H1 (cell line): ENCODE measurements around the gene GCSAM. TPM values are rescaled to one million over a fixed set of nuclear protein-coding genes. Genes with fewer than 3 reads are reported as not detected.

Source experiments
- CTCF ChIA-PET: fragments of 300-600 bp; sonication (Branson Sonifier 250); formaldehyde crosslinking; loops from one replicate; lab custom pipeline; 2021; ENCODE audit not compliant: partially characterized antibody; lab: Charles Lee
- POLR2A ChIA-PET: fragments of 300-600 bp; sonication (Branson Sonifier 250); formaldehyde crosslinking; loops from one replicate; lab custom pipeline; 2021; ENCODE audit warnings: inconsistent platforms; ENCODE audit not compliant: partially characterized antibody; lab: Charles Lee
- DNase-seq, 2 experiments: peaks; one replicate each; pipeline versions ENCODE4 v3.0.0 to v3.0.0-alpha.2; 2010 to 2022; ENCODE audit warnings: low spot score in 2 of 2, low read depth in 1 of 2, mixed read lengths in 1 of 2
- FAIRE-seq: peaks from 2 replicates; lab custom pipeline; 2011; peaks lifted over from hg19 to GRCh38; lab: Jason Lieb, UNC
- H2AFZ ChIP-seq: 2 replicates; pipeline ENCODE4 v1.8.1; 2012; ENCODE audit warnings: low read length, inconsistent platforms
- H2AK5ac ChIP-seq: 2 replicates; pipeline ENCODE4 v1.6.1; 2013; ENCODE audit warnings: low read depth, low read length
- H2BK120ac ChIP-seq: replicated peaks from 2 replicates; pipeline ENCODE3; 2013; ENCODE audit warnings: low read depth, low read length, inconsistent platforms
- H2BK12ac ChIP-seq: 2 replicates; pipeline ENCODE4 v1.6.1; 2013; ENCODE audit warnings: low read depth, low read length
- H2BK15ac ChIP-seq: 2 replicates; pipeline ENCODE4 v1.6.1; 2013; ENCODE audit warnings: low read length
- H2BK20ac ChIP-seq: 2 replicates; pipeline ENCODE4 v1.6.1; 2013; ENCODE audit warnings: low read length
- H2BK5ac ChIP-seq: 2 replicates; pipeline ENCODE4 v1.6.1; 2013; ENCODE audit warnings: low read depth, low read length
- H3K14ac ChIP-seq: 2 replicates; pipeline ENCODE4 v1.6.1; 2013; ENCODE audit warnings: inconsistent platforms; ENCODE audit not compliant: insufficient read length
- H3K18ac ChIP-seq: 2 replicates; pipeline ENCODE4 v1.6.1; 2013; ENCODE audit warnings: low read length; ENCODE audit errors: extremely low read depth
- H3K23ac ChIP-seq: 2 replicates; pipeline ENCODE4 v1.6.1; 2013; ENCODE audit warnings: inconsistent platforms; ENCODE audit not compliant: insufficient read length
- H3K23me2 ChIP-seq: 2 replicates; pipeline ENCODE4 v1.6.1; 2013; ENCODE audit warnings: low read depth, low read length
- H3K27ac ChIP-seq: 2 replicates; pipeline ENCODE4 v1.6.1; 2011; ENCODE audit warnings: low read depth, low read length, inconsistent platforms
- H3K27me3 ChIP-seq, 4 experiments: replicated peaks in 1 of 4; 1 replicate in 1 of 4; 2 replicates in 3 of 4; pipeline versions ENCODE4 v1.6.1 to v1.8.1; 2011 to 2013; ENCODE audit warnings: low read length in 3 of 4, mild to moderate bottlenecking in 3 of 4, inconsistent platforms in 2 of 4, mixed read lengths in 2 of 4, moderate library complexity in 1 of 4; ENCODE audit not compliant: control insufficient read depth in 3 of 4, insufficient read depth in 3 of 4; ENCODE audit errors: extremely low read depth in 1 of 4
- H3K36me3 ChIP-seq, 4 experiments: 2 replicates each; pipeline versions ENCODE4 v1.6.1 to v1.8.1; 2011 to 2013; ENCODE audit warnings: mild to moderate bottlenecking in 4 of 4, low read length in 3 of 4, moderate library complexity in 2 of 4, control low read depth in 1 of 4, inconsistent platforms in 1 of 4; ENCODE audit not compliant: insufficient read depth in 4 of 4, control insufficient read depth in 2 of 4
- H3K4ac ChIP-seq: replicated peaks from 2 replicates; pipeline ENCODE3; 2013; ENCODE audit warnings: low read length, low read depth, mixed read lengths, inconsistent platforms; ENCODE audit not compliant: insufficient read length
- H3K4me1 ChIP-seq, 4 experiments: replicated peaks in 1 of 4; 1 replicate in 1 of 4; 2 replicates in 3 of 4; pipeline versions ENCODE4 v1.6.1 to v1.8.1; 2011 to 2013; ENCODE audit warnings: low read length in 3 of 4, inconsistent platforms in 2 of 4, mixed read lengths in 1 of 4; ENCODE audit not compliant: insufficient read depth in 4 of 4, control insufficient read depth in 3 of 4
- H3K4me2 ChIP-seq, 2 experiments: 2 replicates each; pipeline versions ENCODE4 v1.6.1 to v1.8.1; 2011 to 2013; ENCODE audit warnings: low read depth in 2 of 2, low read length in 2 of 2, control low read depth in 1 of 2, inconsistent platforms in 1 of 2, mild to moderate bottlenecking in 1 of 2; ENCODE audit not compliant: insufficient read depth in 1 of 2
- H3K4me3 ChIP-seq, 4 experiments: fragments of 200-600, 300-600 bp in 1 of 4; sonication (generic), shearing (Covaris generic), sonication (Bioruptor Twin) in 1 of 4; 2 replicates each; pipeline versions ENCODE4 v1.5.1 to v1.8.1; 2011 to 2016; ENCODE audit warnings: low read length in 4 of 4, low read depth in 3 of 4, control low read depth in 2 of 4, inconsistent platforms in 2 of 4, mild to moderate bottlenecking in 2 of 4, mixed read lengths in 1 of 4, moderate library complexity in 1 of 4; ENCODE audit not compliant: insufficient read depth in 2 of 4; ENCODE audit errors: extremely low read depth in 1 of 4
- H3K56ac ChIP-seq: replicated peaks from 2 replicates; pipeline ENCODE3; 2013; ENCODE audit warnings: low read depth, mild to moderate bottlenecking, mixed read lengths, low read length, inconsistent platforms; ENCODE audit not compliant: insufficient read length
- H3K79me1 ChIP-seq: 2 replicates; pipeline ENCODE4 v1.6.1; 2013; ENCODE audit warnings: low read depth, low read length, control low read depth
- H3K79me2 ChIP-seq, 2 experiments: 2 replicates each; pipeline versions ENCODE4 v1.6.1 to v1.8.1; 2012 to 2013; ENCODE audit warnings: low read length in 2 of 2, mild to moderate bottlenecking in 2 of 2, inconsistent platforms in 1 of 2; ENCODE audit not compliant: insufficient read depth in 2 of 2, control insufficient read depth in 1 of 2
- H3K9ac ChIP-seq, 4 experiments: replicated peaks in 1 of 4; 1 replicate in 1 of 4; 2 replicates in 3 of 4; pipeline versions ENCODE4 v1.6.1 to v1.8.1; 2011 to 2013; ENCODE audit warnings: low read depth in 3 of 4, low read length in 3 of 4, control low read depth in 2 of 4, mild to moderate bottlenecking in 2 of 4, moderate library complexity in 2 of 4, inconsistent platforms in 1 of 4; ENCODE audit errors: extremely low read depth in 1 of 4
- H3K9me3 ChIP-seq, 2 experiments: 2 replicates each; pipeline versions ENCODE4 v1.6.1 to v1.8.1; 2012 to 2013; ENCODE audit warnings: mild to moderate bottlenecking in 2 of 2, moderate library complexity in 2 of 2, control low read depth in 1 of 2, inconsistent platforms in 1 of 2, low read depth in 1 of 2, low read length in 1 of 2, mixed read lengths in 1 of 2; ENCODE audit not compliant: insufficient read depth in 2 of 2
- H4K20me1 ChIP-seq, 2 experiments: replicated peaks in 1 of 2; 2 replicates each; pipeline versions ENCODE3 to v1.8.1; 2011 to 2013; ENCODE audit warnings: inconsistent platforms in 2 of 2, low read length in 2 of 2, mild to moderate bottlenecking in 1 of 2; ENCODE audit not compliant: insufficient read depth in 2 of 2, control insufficient read depth in 1 of 2
- H4K5ac ChIP-seq: 2 replicates; pipeline ENCODE4 v1.6.1; 2013; ENCODE audit warnings: low read length, low read depth, mixed read lengths, inconsistent platforms; ENCODE audit not compliant: insufficient read length
- H4K8ac ChIP-seq: 2 replicates; pipeline ENCODE4 v1.8.0; 2013; ENCODE audit warnings: mild to moderate bottlenecking, moderate library complexity, low read length, inconsistent platforms; ENCODE audit not compliant: insufficient read depth; ENCODE audit errors: extremely low read depth
- H4K91ac ChIP-seq: replicated peaks from 2 replicates; pipeline ENCODE3; 2013; ENCODE audit warnings: low read length, mixed read lengths, inconsistent platforms; ENCODE audit not compliant: insufficient read length
- CTBP2 ChIP-seq: IDR thresholded peaks from 2 replicates; pipeline ENCODE4 v1.7.0; 2011; ENCODE audit warnings: borderline replicate concordance, mild to moderate bottlenecking, moderate library complexity, mixed read lengths, low read length; ENCODE audit not compliant: insufficient read depth, insufficient read length
- KDM5A ChIP-seq: fragments of 200-600 bp; IDR thresholded peaks from 2 replicates; pipeline ENCODE4 v1.7.1; 2012; ENCODE audit warnings: mild to moderate bottlenecking, low read length, inconsistent platforms, mixed read lengths
- MAFK ChIP-seq: IDR thresholded peaks from 2 replicates; pipeline ENCODE4 v1.6.1; 2012; ENCODE audit warnings: low read depth, mild to moderate bottlenecking, improper control_type of control experiment, low read length
- NRF1 ChIP-seq: IDR thresholded peaks from 2 replicates; pipeline ENCODE4 v1.6.1; 2011; ENCODE audit warnings: mild to moderate bottlenecking, low read depth, low read length, improper control_type of control experiment
- POLR2A ChIP-seq, 2 experiments: IDR thresholded peaks; 1 replicate in 1 of 2; 2 replicates in 1 of 2; pipeline ENCODE4 v1.6.1; 2011; ENCODE audit warnings: low read depth in 2 of 2, low read length in 2 of 2, mild to moderate bottlenecking in 2 of 2; ENCODE audit errors: control extremely low read depth in 1 of 2
- RFX5 ChIP-seq: IDR thresholded peaks from 2 replicates; pipeline ENCODE4 v1.6.1; 2011; ENCODE audit warnings: low read depth, low read length, improper control_type of control experiment, borderline replicate concordance
- SAP30 ChIP-seq: fragments of 300-600 bp; sonication (generic); IDR thresholded peaks from 2 replicates; pipeline ENCODE4 v1.7.1; 2012; ENCODE audit warnings: low read length, moderate library complexity, mild to moderate bottlenecking, inconsistent platforms; ENCODE audit not compliant: insufficient read depth, insufficient replicate concordance
- SP2 ChIP-seq: IDR thresholded peaks from 2 replicates; pipeline ENCODE4 v1.6.1; 2012; ENCODE audit warnings: mild to moderate bottlenecking, low read length, inconsistent platforms
- SP4 ChIP-seq: IDR thresholded peaks from 2 replicates; pipeline ENCODE4 v1.6.1; 2012; ENCODE audit warnings: low read length, inconsistent platforms
- ZNF274 ChIP-seq: IDR thresholded peaks from 2 replicates; pipeline ENCODE4 v1.7.0; 2012; ENCODE audit warnings: low read length, borderline replicate concordance; ENCODE audit errors: extremely low read depth
- WGBS, 2 experiments: shearing (Covaris generic) in 1 of 2; methylation state at CpG; one replicate each; pipeline versions ENCODE4 v1.1.6 to v1.1.7; 2013 to 2015; ENCODE audit warnings: low lambda C conversion rate in 2 of 2, mixed read lengths in 2 of 2, inconsistent platforms in 1 of 2, low coverage in 1 of 2, missing lambda C conversion rate in 1 of 2; ENCODE audit not compliant: insufficient replicate concordance in 2 of 2, insufficient coverage in 1 of 2, insufficient read length in 1 of 2; ENCODE audit errors: extremely low coverage in 1 of 2, missing lambda C conversion rate in 1 of 2; 5-methylcytosine and 5-hydroxymethylcytosine counted together
- polyA plus RNA-seq, 7 experiments: library from polyadenylated mRNA; depleted of rRNA in 3 of 7; stranded (reverse) in 5 of 7; unstranded in 2 of 7; fragments of >200 nt in 5 of 7; fragments of 200-250 nt in 2 of 7; gene quantifications; 1 replicate in 5 of 7; 2 replicates in 1 of 7; 4 replicates in 1 of 7; pipeline versions ENCODE4 v1.2.1 to v1.2.3, GENCODE V29; 2011 to 2013; ENCODE audit warnings: missing spikeins in 2 of 7, mixed read lengths in 2 of 7
- total RNA-seq: library from RNA; stranded (reverse); fragmentation: NEBNext Ultra II Directional; extraction: Animal tissue kit (Norgen Biotek cat#: 25700); gene quantifications from 2 replicates; pipeline ENCODE4 v1.2.1, GENCODE V29; 2021

GCSAM gene
- total and polyA plus RNA-seq, 2 of the 8 experiments (the other 6 are each of a cell fraction or from before 2014, with no cell fraction given): not detected

DNA sequence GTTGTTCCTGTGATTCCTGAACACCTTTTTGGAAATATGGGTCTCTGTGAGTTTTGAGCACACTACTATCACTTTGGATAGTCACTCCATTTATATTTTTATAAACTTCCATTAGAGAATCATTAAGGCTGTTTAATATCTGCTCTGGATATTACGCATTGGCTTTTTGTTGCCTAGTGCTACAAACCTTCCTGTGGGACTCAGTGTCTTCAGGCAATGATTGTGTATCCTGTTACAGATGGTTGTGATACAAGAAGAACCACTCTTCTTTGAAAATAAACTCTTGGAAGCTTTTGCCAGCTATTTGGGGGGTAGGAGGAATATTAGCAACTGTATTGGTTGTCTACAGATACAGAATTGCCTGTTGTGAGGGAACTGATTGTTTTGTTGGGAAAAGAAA is 15.6 kb downstream of the GCSAM start:
- WGBS, 2 experiments: 89% methylated on average over 1 of the region's 1 CpG; no CpG with 5 or more reads in 1 of the 2 experiments
- POLR2A ChIA-PET: interaction anchor here (1.1 kb wide), 1 partner anchor 11 kb away, joined by 3 read pairs; no protein-coding TSS in a partner anchor
- no peak for TF ChIP-seq SP2
- TF ChIP-seq ZNF274: no peak
- TF ChIP-seq SP4: no peak
- no peak for TF ChIP-seq SAP30
- no peak for TF ChIP-seq CTBP2
- TF ChIP-seq MAFK: no peak
- TF ChIP-seq RFX5: no peak
- TF ChIP-seq KDM5A: no peak
- TF ChIP-seq POLR2A (IDR thresholded peaks at IDR 0.05; ENCODE audit: control extremely low read depth in 1 of 2, low read depth in 2 of 2, low read length in 2 of 2): no peak
- no peak for TF ChIP-seq NRF1

More for the DNA sequence above, 15.6 kb downstream of the GCSAM start:
- DNase-seq (no peak), FAIRE-seq (no peak)
- H3K4me1 ChIP-seq: peaks cover 0 to 4% (median 2%) of the 10 kb centered on the region in 4 experiments; a peak in 2 of 7 replicates
- no peak overlapping the region for H2AFZ ChIP-seq
- H3K79me2 ChIP-seq: no peaks in the 10 kb centered on the region
- no peak overlapping the region for H3K27ac ChIP-seq
- no peak overlapping the region for H3K23ac ChIP-seq
- no peak overlapping the region for H2BK5ac ChIP-seq
- peaks cover 0 to 8% (median 3%) of the 10 kb centered on the region in 4 experiments; a peak in 5 of 8 replicates for H3K36me3 ChIP-seq
- no peak overlapping the region for H4K91ac ChIP-seq
- H2AK5ac ChIP-seq: no peak overlapping the region
- no peaks in the 10 kb centered on the region for H3K79me1 ChIP-seq
- H4K8ac ChIP-seq: no peak overlapping the region
- H3K23me2 ChIP-seq: no peaks in the 10 kb centered on the region
- H3K18ac ChIP-seq: no peak overlapping the region
- CTCF ChIA-PET: interaction anchor here (0.6 to 1.7 kb wide), 7 partner anchors 8 to 217 kb away, joined by 3 to 11 read pairs (median 3); no protein-coding TSS in a partner anchor
- no peaks in the 10 kb centered on the region for H3K9me3 ChIP-seq
- H2BK12ac ChIP-seq: no peak overlapping the region
- H3K56ac ChIP-seq: no peak overlapping the region
- no peaks in the 10 kb centered on the region for H4K20me1 ChIP-seq
- no peak overlapping the region for H2BK120ac ChIP-seq
- H2BK20ac ChIP-seq: no peak overlapping the region
- H3K27me3 ChIP-seq: no peaks in the 10 kb centered on the region
- no peak overlapping the region for H3K4me2 ChIP-seq
- no peak overlapping the region for H3K14ac ChIP-seq
- H3K4ac ChIP-seq: no peak overlapping the region
- H3K9ac ChIP-seq: no peak overlapping the region
- no peak overlapping the region for H3K4me3 ChIP-seq
- no peak overlapping the region for H4K5ac ChIP-seq
- no peak overlapping the region for H2BK15ac ChIP-seq
